Fibroblast of skin of abdomen (primary cell): ENCODE results near the gene C1QL3.

Source experiments
- DNase-seq: peaks from one replicate; pipeline ENCODE4 v3.0.0-alpha.2; 2013

Gene C1QL3

DNA sequence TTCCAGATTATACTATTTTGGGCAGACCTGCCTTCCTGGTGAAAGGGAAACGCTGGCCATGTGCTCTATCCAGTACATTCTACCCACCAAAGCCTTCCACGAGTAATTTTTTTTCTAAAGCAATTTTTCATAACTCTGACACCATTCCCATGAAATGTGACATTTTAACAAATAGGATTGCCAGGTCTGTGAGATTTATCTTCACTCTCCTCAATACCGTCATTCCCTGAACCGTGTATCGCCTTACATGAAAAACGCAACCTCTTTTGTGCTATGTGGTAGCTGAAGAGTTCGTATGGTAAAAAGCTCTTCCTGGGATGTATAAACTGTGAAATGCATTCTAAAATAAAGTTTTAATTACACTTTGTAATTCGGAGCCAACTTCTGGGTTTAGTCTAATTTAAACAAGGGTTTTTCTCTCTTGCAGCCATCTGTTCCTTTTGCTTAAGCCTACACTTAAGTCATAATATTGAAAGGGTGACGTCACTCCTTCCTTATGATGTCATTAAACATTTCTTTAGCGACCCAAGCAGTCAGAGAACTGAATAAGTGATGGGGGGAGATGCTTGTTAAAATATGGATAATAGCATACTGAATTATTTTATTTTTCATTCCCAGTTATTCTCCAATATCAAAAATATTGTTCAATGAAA is 27.7 kb downstream of the C1QL3 start:
- DNase-seq, result no peak

GRCh38 chr10:16491933-16492332 is 29.7 kb downstream of the C1QL3 start:
- DNase-seq, result no peak

GRCh38 chr10:16490511-16490910 is 31.2 kb downstream of the C1QL3 start:
- DNase-seq, result no peak

DNA sequence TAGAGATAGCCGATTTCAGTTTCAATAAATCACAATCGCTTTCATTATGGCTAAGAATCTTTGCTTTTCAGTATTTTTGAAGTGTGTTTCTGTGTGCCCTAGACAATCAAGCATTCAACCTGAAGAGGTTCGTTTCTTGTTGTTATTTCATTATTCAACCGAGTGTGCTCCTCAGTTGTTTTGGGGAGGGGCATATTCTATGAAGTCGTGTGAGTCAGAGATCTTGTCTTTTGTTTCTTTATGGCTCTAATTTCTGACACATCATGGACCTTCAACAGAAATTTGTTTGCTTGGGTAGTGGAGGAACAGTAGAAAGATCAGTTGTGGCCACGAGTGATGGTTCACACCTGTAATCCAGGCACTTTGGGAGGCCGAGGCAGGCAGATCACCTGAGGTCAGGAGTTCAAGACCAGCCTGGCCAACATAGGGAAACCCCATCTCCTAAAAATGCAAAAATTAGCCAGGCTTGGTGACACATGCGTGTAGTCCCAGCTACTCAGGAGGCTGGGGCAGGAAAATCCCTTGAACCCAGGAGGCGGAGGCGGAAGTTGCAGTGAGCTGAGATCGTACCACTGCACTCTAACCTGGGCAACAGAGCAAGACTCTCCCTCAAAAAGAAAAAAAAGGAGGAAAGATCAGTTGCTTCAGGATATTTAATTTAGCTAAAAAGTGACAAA is 38.3 kb downstream of the C1QL3 start:
- DNase-seq, result no peak

GRCh38 chr10:16481052-16481728 is 40.5 kb downstream of the C1QL3 start:
- no peak for DNase-seq

DNA sequence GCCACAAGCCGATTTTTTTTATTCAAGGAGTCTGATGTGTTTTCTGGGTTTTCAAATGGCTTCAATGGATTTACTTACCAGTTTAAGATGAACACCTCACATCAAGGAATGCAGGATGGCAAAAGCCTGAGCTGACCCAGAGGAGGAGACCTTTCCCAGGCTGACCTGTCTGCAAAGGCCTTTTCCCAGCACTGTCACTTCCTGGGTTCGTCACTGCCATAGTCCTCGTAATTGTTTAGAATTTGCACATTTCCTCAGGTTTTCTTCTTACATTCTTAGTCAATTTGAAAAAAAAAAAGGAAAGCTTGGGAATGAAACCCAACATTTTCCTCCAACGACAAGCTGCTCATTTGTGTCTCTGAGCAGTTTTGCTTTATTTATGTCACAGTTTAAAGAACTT is 42.9 kb downstream of the C1QL3 start:
- no peak for DNase-seq

GRCh38 chr10:16477757-16478156 is 43.9 kb downstream of the C1QL3 start:
- no peak for DNase-seq

GRCh38 chr10:16472828-16473227 is 48.9 kb downstream of the C1QL3 start:
- no peak for DNase-seq

- no peak for DNase-seq
Observed at GRCh38 chr10:16470747-16471146, 50.9 kb downstream of the C1QL3 start.

DNA sequence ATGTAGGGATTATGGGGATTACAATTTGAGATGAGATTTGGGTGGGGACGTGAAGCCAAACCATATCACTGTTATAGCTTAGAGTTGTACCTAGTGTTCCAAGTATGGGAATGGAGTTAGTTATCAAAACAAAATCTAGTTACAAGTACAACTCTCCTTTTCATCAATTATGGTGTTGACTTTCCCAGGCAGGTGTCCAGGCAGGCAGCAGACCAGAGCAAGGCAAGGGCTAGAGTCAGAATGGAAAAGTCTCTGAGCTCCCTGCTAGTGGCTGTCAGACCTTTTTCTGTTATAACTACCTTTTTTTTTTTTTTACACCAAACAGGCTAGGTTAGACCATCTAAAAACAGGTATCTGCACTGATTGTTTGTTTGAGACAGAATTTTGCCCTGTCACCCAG is 55.7 kb downstream of the C1QL3 start:
- no peak for DNase-seq
